ENCODE data around the gene OSBP2.

OSBP2 gene

GRCh38 chr22:30919973-30920372, 225.3 kb downstream of the OSBP2 start:
- TF ChIP-seq TAF1 (IDR thresholded peaks at IDR 0.05; ENCODE audit: borderline replicate concordance, insufficient read depth, low read length), result no peak
- no peak for TF ChIP-seq SIN3A (IDR thresholded peaks at IDR 0.05; ENCODE audit: borderline replicate concordance, insufficient read depth, low read length)
- TF ChIP-seq FOXP2 (optimal IDR thresholded peaks at IDR 0.05; ENCODE audit: borderline replicate concordance, extremely low read depth, extremely low read length, insufficient read depth), result no peak
- no peak for TF ChIP-seq POLR2AphosphoS5 (IDR thresholded peaks at IDR 0.05; ENCODE audit: low read depth, low read length)
- no peak for TF ChIP-seq REST (IDR thresholded peaks at IDR 0.05; ENCODE audit: insufficient read depth in 1 of 2, low read depth in 2 of 2, low read length in 2 of 2)

GRCh38 chr22:30920407-30920806, 225.7 kb downstream of the OSBP2 start:
- no peak for TF ChIP-seq FOXP2 (optimal IDR thresholded peaks at IDR 0.05; ENCODE audit: borderline replicate concordance, extremely low read depth, extremely low read length, insufficient read depth)

GRCh38 chr22:30921108-30921507, 226.4 kb downstream of the OSBP2 start:
- TF ChIP-seq POLR2AphosphoS5 (IDR thresholded peaks at IDR 0.05; ENCODE audit: low read depth, low read length) (no peak), TAF1 (IDR thresholded peaks at IDR 0.05; ENCODE audit: borderline replicate concordance, insufficient read depth, low read length) (no peak), FOXP2 (optimal IDR thresholded peaks at IDR 0.05; ENCODE audit: borderline replicate concordance, extremely low read depth, extremely low read length, insufficient read depth) (no peak), REST (IDR thresholded peaks at IDR 0.05; ENCODE audit: insufficient read depth in 1 of 2, low read depth in 2 of 2, low read length in 2 of 2) (no peak), SIN3A (IDR thresholded peaks at IDR 0.05; ENCODE audit: borderline replicate concordance, insufficient read depth, low read length) (no peak)

GRCh38 chr22:30922151-30922611, 227.5 kb downstream of the OSBP2 start:
- TF ChIP-seq TAF1 (IDR thresholded peaks at IDR 0.05; ENCODE audit: borderline replicate concordance, insufficient read depth, low read length) (no peak), FOXP2 (optimal IDR thresholded peaks at IDR 0.05; ENCODE audit: borderline replicate concordance, extremely low read depth, extremely low read length, insufficient read depth) (no peak)

- TF ChIP-seq FOXP2 (optimal IDR thresholded peaks at IDR 0.05; ENCODE audit: borderline replicate concordance, extremely low read depth, extremely low read length, insufficient read depth) (no peak), POLR2AphosphoS5 (IDR thresholded peaks at IDR 0.05; ENCODE audit: low read depth, low read length) (no peak), REST (IDR thresholded peaks at IDR 0.05; ENCODE audit: insufficient read depth in 1 of 2, low read depth in 2 of 2, low read length in 2 of 2) (no peak), TAF1 (IDR thresholded peaks at IDR 0.05; ENCODE audit: borderline replicate concordance, insufficient read depth, low read length) (no peak), SIN3A (IDR thresholded peaks at IDR 0.05; ENCODE audit: borderline replicate concordance, insufficient read depth, low read length) (no peak)
Observed at GRCh38 chr22:30923168-30923900, 228.7 kb downstream of the OSBP2 start.

- TF ChIP-seq REST (IDR thresholded peaks at IDR 0.05; ENCODE audit: insufficient read depth in 1 of 2, low read depth in 2 of 2, low read length in 2 of 2) (no peak), POLR2AphosphoS5 (IDR thresholded peaks at IDR 0.05; ENCODE audit: low read depth, low read length) (no peak), SIN3A (IDR thresholded peaks at IDR 0.05; ENCODE audit: borderline replicate concordance, insufficient read depth, low read length) (no peak), FOXP2 (optimal IDR thresholded peaks at IDR 0.05; ENCODE audit: borderline replicate concordance, extremely low read depth, extremely low read length, insufficient read depth) (no peak), TAF1 (IDR thresholded peaks at IDR 0.05; ENCODE audit: borderline replicate concordance, insufficient read depth, low read length) (no peak)
Observed at GRCh38 chr22:30925667-30926066, 231.0 kb downstream of the OSBP2 start.

Measured in PFSK-1 (cell line).